Subcutaneous adipose tissue (tissue), 4 donors: ENCODE results near the gene SMG6. TPM values are rescaled to one million over a fixed set of nuclear protein-coding genes. Genes with fewer than 3 reads are reported as not detected.

ENCODE experiments used
- CTCF ChIP-seq: fragments of 450-650 bp; IDR thresholded peaks from one replicate; pipeline ENCODE4 v1.5.1; 2016; ENCODE audit warnings: low read depth, mild to moderate bottlenecking, control low read depth, antibody characterized with exemption, moderate library complexity
- total RNA-seq, 4 donors: library from RNA; depleted of rRNA; stranded (reverse); fragments of >200 nt; gene quantifications; one replicate each; pipeline ENCODE4 v1.1.0, GENCODE V29; 2016

Gene SMG6
- total RNA-seq, 4 donors from 2014 or later: 14.5 to 50.7 (median 19.4) TPM

DNA sequence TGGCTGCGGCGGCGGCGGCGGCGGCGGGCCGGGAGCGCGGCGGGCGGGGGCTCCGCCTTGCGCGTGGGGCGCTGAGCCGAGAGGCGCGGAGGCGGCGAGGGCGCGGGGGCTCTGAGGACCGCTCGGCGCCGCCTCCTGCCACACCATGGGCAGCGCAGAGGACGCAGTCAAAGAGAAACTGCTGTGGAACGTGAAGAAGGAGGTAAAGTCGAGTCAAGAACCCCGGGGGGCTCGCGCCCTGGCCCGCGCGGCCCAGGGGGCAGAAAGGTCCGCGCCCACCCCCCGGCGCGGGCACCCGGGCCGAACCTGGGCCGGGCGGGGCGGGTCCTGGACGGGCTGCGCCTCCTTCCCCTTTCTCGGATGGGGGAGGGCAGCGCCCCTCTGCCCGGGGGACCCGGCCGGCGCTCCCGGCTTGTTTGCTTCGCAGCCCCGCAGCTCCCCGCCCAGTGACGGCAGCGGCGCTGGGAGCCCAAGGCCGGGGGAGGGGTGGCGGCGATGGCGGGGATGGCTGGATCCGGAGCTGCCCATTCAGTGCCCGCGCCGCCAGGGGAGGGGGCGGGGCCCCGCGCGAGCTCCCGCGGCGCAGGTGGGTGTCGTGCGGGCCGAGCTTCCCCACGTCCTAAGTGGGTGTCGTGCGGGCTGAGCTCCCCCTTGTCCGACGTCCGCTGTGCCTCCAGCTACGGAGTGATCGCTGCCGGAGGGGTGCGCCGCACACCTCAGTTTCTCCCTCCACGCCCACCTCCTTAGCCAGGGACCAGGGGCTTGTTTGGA, 34.1 kb upstream of the SMG6 start:
- no peak for TF ChIP-seq CTCF

DNA sequence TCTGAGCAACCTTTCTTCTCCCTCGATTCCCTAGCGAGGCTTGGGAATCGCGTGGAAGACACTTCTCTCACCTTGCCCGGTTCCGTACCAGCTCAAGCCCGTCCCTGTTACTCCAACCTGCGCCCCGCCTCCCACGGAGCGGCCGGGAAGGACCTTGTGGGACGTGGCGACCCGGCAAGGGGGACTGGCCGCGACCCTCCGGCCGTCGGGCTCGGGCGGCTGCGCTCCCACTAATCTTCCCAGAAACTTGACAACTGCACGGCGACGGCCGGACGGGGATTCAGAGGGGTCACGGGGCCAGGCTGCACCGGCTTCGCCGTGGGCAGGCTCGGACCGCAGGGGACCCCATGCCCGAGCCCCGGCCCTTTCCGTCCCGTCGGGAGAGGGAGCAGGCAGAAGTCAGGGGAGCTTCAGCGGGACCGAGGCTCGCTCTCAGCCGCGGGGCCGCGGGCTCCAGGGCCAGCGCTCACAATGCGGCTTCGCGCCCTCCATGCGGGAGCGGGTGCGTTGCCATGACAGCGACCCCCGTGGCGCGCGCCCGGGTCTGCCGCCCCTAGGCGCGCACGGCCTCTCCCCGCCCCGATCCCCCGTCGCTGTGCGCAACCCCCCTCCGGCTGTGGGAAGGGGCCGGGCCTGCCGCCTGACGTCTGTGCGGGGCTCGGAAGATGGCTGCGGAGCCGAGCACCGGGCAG, 33.4 kb upstream of the SMG6 start, which contains the start of gene SGSM2:
Gene SGSM2, plus strand, starts transcription at position 650 of the 692 bp plus-strand sequence. CDS start 188 bp downstream, outside the sequence.
- TF ChIP-seq CTCF: no peak

GRCh38 chr17:2336215-2336851, 32.7 kb upstream of the SMG6 start, which contains the start of gene TSR1:
Gene TSR1, minus strand, starts transcription at chr17:2336457. Its CDS starts 30 bp downstream, at chr17:2336427.
- TF ChIP-seq CTCF: no peak

GRCh38 chr17:2335726-2336214, 32.2 kb upstream of the SMG6 start:
- no peak for TF ChIP-seq CTCF

GRCh38 chr17:2331303-2331702, 27.7 kb upstream of the SMG6 start:
- TF ChIP-seq CTCF: no peak

- TF ChIP-seq CTCF: no peak
These were observed 20.2 kb upstream of the SMG6 start for GRCh38 chr17:2323629-2324314.
